MCF 10A (cell line): ENCODE data around the gene RASEF. TPM values are rescaled to one million over a fixed set of nuclear protein-coding genes. Genes with fewer than 3 reads are reported as not detected.

Experiments used
- BruUV-seq: library from RNA; stranded (reverse); fragments of 400-500 nt; replicated peaks from 2 replicates; lab custom pipeline; 2021; lab: Mats Ljungman, UMichigan
- CTCF ChIA-PET: fragments of 300-600 bp; sonication (Branson Sonifier 250); formaldehyde crosslinking; extraction: SDS; loops from one replicate; lab custom pipeline; 2021; ENCODE audit warnings: antibody characterized with exemption, inconsistent platforms; lab: Yijun Ruan, JAX
- POLR2A ChIA-PET: fragments of 300-600, 350-650 bp; sonication (Branson Sonifier 250); formaldehyde crosslinking; extraction: SDS; loops from one replicate; lab custom pipeline; 2020; ENCODE audit warnings: antibody characterized with exemption, inconsistent platforms; lab: Yijun Ruan, JAX
- DNase-seq: peaks from one replicate; pipeline ENCODE4 v3.0.0-alpha.2; 2018; ENCODE audit not compliant: unreplicated experiment
- H3K27ac Mint-ChIP-seq: one replicate; pipeline ENCODE4 v1.8.0; 2022; ENCODE audit warnings: mild to moderate bottlenecking, low read depth, mixed read lengths; ENCODE audit not compliant: unreplicated experiment
- H3K27me3 Mint-ChIP-seq: one replicate; pipeline ENCODE4 v1.8.0; 2022; ENCODE audit warnings: mixed read lengths; ENCODE audit not compliant: insufficient read depth, unreplicated experiment
- H3K36me3 Mint-ChIP-seq: one replicate; pipeline ENCODE4 v1.8.0; 2022; ENCODE audit warnings: mild to moderate bottlenecking, moderate library complexity, mixed read lengths; ENCODE audit not compliant: insufficient read depth, unreplicated experiment
- H3K4me1 Mint-ChIP-seq: one replicate; pipeline ENCODE4 v1.8.0; 2022; ENCODE audit warnings: mixed read lengths; ENCODE audit not compliant: insufficient read depth, unreplicated experiment
- H3K4me3 Mint-ChIP-seq: one replicate; pipeline ENCODE4 v1.8.0; 2022; ENCODE audit warnings: mild to moderate bottlenecking, moderate library complexity, mixed read lengths; ENCODE audit not compliant: unreplicated experiment
- H3K9me3 Mint-ChIP-seq: one replicate; pipeline ENCODE4 v1.8.0; 2022; ENCODE audit warnings: mixed read lengths; ENCODE audit not compliant: unreplicated experiment
- intact Hi-C: fragments of 100-400 bp; cut with micrococcal nuclease; formaldehyde crosslinking; loops from 2 replicates; pipeline ENCODE4 v1.14.1; 2022
- total RNA-seq: library from RNA; stranded (reverse); gene quantifications from 2 replicates; pipeline ENCODE4 v1.2.3, GENCODE V29; 2022
- TF ChIP-seq, protein P1 (sequence below): fragments of 200-600 bp; IDR thresholded peaks from one replicate; pipeline ENCODE4 v1.8.0; 2022; ENCODE audit warnings: antibody characterized with exemption, mild to moderate bottlenecking; ENCODE audit not compliant: unreplicated experiment

RASEF gene
- total RNA-seq, 1 experiment from 2014 or later: 7.5 TPM

DNA sequence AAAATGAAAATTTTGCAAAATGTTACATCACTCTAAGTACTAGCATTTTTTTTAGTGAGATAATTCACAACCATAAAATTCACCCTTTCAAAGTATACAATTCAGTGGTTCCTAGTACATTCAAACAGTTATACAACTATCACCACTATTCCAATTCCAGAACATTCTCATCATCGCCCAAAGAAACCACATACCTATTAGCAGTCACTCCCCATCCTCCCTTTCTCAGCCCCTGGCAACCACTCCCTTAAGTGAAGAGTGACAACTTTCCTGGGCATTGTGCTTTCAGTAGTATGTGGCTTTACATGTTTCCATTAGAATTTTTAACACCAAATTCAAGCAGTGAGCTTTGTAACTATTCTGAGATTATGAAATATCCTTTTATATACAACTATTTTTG is 81.4 kb downstream of the RASEF start:
- Mint-ChIP-seq H3K4me3 (no peak overlapping the region), H3K27ac (no peak overlapping the region), H3K36me3 (no peaks in the 10 kb centered on the region), H3K4me1 (peaks cover 15% of the 10 kb centered on the region), H3K27me3 (no peaks in the 10 kb centered on the region), H3K9me3 (no peaks in the 10 kb centered on the region)
- intact Hi-C loops: no loop called here
- CTCF ChIA-PET: no interaction called here
- TF ChIP-seq, protein P1, sequence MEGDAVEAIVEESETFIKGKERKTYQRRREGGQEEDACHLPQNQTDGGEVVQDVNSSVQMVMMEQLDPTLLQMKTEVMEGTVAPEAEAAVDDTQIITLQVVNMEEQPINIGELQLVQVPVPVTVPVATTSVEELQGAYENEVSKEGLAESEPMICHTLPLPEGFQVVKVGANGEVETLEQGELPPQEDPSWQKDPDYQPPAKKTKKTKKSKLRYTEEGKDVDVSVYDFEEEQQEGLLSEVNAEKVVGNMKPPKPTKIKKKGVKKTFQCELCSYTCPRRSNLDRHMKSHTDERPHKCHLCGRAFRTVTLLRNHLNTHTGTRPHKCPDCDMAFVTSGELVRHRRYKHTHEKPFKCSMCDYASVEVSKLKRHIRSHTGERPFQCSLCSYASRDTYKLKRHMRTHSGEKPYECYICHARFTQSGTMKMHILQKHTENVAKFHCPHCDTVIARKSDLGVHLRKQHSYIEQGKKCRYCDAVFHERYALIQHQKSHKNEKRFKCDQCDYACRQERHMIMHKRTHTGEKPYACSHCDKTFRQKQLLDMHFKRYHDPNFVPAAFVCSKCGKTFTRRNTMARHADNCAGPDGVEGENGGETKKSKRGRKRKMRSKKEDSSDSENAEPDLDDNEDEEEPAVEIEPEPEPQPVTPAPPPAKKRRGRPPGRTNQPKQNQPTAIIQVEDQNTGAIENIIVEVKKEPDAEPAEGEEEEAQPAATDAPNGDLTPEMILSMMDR: no peak
- POLR2A ChIA-PET: interaction anchor here (1.2 kb wide), 1 partner anchor 50 kb away, joined by 3 read pairs; no protein-coding TSS in a partner anchor
- DNase-seq: no peak
- BruUV-seq: no TSS peak

DNA sequence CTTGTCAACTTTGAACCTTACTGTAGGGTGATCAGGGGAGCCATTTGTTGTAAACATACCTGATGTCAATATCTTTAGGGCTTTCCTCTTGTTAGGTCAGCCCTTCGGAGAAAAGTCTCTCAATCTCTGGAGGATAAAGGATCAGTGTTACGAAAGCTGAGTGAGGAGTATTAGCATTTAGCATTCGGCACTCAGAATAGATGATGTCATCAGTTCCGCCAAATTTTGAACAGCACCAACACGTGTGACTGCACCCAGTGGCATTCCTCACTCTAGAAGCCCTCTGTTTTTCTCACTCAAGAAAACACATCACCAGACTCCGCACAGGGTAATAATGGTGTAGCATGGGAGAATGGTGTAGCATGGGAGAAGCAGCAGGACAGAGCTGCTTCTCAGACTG is 87.8 kb downstream of the RASEF start:
- POLR2A ChIA-PET: no interaction called here
- H3K27ac Mint-ChIP-seq: no peak overlapping the region
- H3K27me3 Mint-ChIP-seq: no peaks in the 10 kb centered on the region
- no peaks in the 10 kb centered on the region for H3K36me3 Mint-ChIP-seq
- intact Hi-C loops: no loop called here
- TF ChIP-seq, protein P1: no peak
- CTCF ChIA-PET: no interaction called here
- BruUV-seq: no TSS peak
- H3K9me3 Mint-ChIP-seq: peaks cover 15% of the 10 kb centered on the region
- H3K4me1 Mint-ChIP-seq: no peaks in the 10 kb centered on the region
- no peak overlapping the region for H3K4me3 Mint-ChIP-seq
- no peak for DNase-seq

DNA sequence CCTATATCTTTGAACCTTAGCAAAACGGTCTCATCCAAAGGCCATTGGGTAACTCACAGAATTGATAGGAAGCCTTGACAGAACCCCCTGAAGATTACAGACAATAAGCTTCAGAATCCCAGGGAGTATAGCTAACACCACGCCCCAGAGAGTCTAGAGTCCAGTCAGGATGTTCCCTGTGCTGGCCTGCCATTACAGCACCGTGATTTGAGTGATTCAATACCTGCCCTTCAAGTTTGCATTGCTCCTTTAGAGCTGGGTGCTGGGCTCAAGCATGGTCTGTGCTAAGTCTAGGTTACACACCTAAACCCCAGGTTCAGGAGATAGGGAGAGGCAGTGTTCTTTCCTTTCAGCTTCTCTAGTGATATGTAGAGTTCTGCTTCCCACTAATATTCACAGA is 90.5 kb downstream of the RASEF start:
- peaks cover 15% of the 10 kb centered on the region for H3K9me3 Mint-ChIP-seq
- H3K36me3 Mint-ChIP-seq: no peaks in the 10 kb centered on the region
- H3K4me1 Mint-ChIP-seq: no peaks in the 10 kb centered on the region
- intact Hi-C loops: no loop called here
- DNase-seq: no peak
- no peak overlapping the region for H3K27ac Mint-ChIP-seq
- TF ChIP-seq, protein P1: no peak
- no TSS peak for BruUV-seq
- H3K27me3 Mint-ChIP-seq: no peaks in the 10 kb centered on the region
- POLR2A ChIA-PET: no interaction called here
- H3K4me3 Mint-ChIP-seq: no peak overlapping the region
- CTCF ChIA-PET: interaction anchor here (0.8 to 1.1 kb wide), 3 partner anchors 9 to 247 kb away, joined by 3 to 5 read pairs (median 5); no protein-coding TSS in a partner anchor

DNA sequence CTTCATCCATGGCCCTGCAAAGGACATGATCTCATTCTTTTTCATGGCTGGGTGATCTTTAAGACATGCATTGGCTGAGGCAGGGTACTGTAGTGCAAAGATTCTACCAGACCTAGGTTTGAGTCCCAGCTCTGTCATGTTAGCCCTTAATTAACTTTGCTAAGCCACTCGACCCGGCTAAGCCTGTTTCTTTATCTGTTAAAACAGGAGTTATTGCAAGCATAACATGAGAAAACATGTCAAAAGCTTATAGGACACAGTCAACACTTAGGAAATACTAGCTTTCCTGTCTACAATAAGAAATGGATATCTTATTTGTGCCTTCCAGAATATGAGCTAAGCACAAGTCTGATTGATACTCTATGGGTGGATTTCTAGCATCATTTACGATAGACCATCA is 92.6 kb downstream of the RASEF start:
- no peak overlapping the region for H3K27ac Mint-ChIP-seq
- intact Hi-C loops: no loop called here
- peaks cover 15% of the 10 kb centered on the region for H3K9me3 Mint-ChIP-seq
- no peak for DNase-seq
- no peak overlapping the region for H3K4me3 Mint-ChIP-seq
- ChIA-PET CTCF (no interaction called here), POLR2A (interaction anchor here (0.7 kb wide), 1 partner anchor 92 kb away, joined by 4 read pairs; no protein-coding TSS in a partner anchor)
- H3K27me3 Mint-ChIP-seq: no peaks in the 10 kb centered on the region
- TF ChIP-seq, protein P1: no peak
- H3K4me1 Mint-ChIP-seq: no peaks in the 10 kb centered on the region
- no TSS peak for BruUV-seq
- H3K36me3 Mint-ChIP-seq: no peaks in the 10 kb centered on the region
